Cardiac septum (tissue), 1 donor: ENCODE results near the gene MAD1L1. TPM values are rescaled to one million over a fixed set of nuclear protein-coding genes. Genes with fewer than 3 reads are reported as not detected.

Experiments used
- DNase-seq: peaks from one replicate; pipeline ENCODE4 v3.0.0-alpha.2; 2020; ENCODE audit warnings: low spot score
- intact Hi-C: fragments of 100-400 bp; cut with DNase I; formaldehyde crosslinking; loops from one replicate; pipeline ENCODE4 v1.14.0; 2022
- total RNA-seq: library from RNA; stranded (reverse); fragmentation: NEBNext Ultra II Directional; extraction: Animal tissue kit (Norgen Biotek cat#: 25700); gene quantifications from one replicate; pipeline ENCODE4 v1.2.1, GENCODE V29; 2021
- donor health status: DM: no; HTN: no; CAD: no.

Gene MAD1L1
- total RNA-seq, 1 donor from 2014 or later: 13.5 TPM

- intact Hi-C loops: no loop called here
- DNase-seq: peak; percentile 41
Measured at GRCh38 chr7:2034291-2035201, 198.2 kb downstream of the MAD1L1 start.

GRCh38 chr7:2033586-2034135 is 199.1 kb downstream of the MAD1L1 start:
- intact Hi-C loops: no loop called here
- DNase-seq: peak; percentile 53

- intact Hi-C loops: no loop called here
- DNase-seq: peak; percentile 72
Measured at GRCh38 chr7:2032876-2033407, 199.8 kb downstream of the MAD1L1 start.

DNA sequence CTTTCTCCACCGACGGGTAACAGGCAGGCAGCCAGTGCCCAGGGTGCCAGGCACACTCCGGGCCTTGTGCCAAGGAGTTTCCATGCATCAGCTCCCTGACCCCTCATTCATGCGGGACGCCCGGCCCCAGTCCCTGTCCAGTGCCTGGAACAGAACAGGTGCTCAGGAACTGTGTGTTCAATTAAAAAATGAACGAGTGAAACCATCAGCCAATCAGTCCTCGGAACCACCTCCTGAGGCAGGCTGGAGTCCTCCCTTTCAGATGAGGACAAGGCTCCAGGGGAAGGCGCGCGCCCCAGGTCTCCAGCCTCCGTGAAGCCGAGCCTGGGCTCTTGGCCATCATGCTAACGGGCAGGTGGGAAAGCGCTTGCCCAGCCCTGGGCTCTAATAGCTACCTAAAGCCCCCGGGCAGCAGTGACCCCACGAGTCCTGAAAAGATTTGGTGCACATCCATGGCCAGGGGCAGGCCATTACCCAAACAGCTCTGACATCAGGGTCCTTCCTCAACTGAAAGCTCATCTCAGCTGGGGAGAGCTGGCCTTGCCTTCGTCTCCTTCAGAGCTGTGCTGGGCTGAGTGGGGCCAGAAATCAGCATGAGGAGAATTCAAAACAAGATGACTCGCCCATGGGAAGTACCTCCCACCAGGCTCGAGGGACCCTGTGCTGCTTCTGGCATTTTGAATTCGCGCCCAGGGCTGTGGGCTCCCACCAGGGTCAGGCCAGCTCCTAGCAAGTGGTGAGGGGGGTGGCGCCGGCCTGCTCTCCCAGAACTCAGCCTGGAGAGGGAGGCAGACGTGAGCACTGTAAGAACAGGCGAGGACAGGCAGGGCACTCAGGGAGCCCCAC is 200.5 kb downstream of the MAD1L1 start:
- intact Hi-C loops: no loop called here
- peak; percentile 73 for DNase-seq

- intact Hi-C loops: no loop called here
- DNase-seq: peak; percentile 49
Measured at GRCh38 chr7:2031451-2031845, 201.3 kb downstream of the MAD1L1 start.

DNA sequence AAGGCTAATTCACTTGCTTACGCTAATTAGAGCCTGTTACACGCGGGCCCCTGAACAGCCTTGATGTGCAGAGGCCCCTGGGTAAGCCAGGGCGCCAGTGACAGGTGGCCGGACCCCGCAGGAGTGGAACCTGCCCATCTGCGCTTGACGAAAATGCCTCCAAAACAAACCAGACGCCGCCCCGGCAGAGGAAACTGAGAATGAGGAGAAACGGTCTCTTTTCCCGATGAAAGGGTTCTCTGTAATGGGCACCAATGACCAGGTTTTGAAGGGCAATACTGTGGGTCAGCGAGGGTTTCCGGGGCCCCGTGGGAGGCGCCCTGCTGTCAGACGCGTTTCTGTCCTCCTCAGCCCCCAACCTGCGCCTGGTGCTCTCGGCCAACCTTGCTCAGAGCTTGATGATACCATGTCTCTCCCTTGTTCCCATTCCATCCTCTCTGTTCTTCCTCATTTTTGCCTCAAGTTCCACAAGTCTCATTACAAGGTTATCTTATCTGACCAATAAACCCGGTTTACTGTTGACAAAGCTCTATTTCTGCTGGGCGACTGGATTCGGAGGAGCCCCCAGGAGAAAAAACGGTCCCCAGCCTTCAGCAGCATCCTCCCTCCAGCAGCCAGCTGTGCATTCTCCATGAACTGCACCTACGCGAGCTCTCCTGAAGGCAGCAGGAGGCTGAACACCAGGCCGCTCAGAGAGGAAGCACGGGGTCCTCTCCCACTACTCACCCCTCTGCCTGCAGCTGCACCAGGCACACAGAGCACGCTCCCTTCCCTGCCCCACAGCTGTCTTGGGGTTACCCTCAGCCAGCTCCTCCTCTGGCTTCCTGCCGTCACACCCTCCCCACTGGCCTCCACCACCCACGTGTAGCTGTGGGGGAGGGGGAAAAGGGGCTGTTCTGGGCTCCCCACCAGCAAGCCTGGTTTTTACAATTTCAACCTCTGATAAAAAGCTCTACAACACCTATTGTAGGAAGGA is 202.0 kb downstream of the MAD1L1 start:
- DNase-seq: peak; percentile 71
- intact Hi-C loops: no loop called here

- DNase-seq: peak; percentile 26
- intact Hi-C loops: no loop called here
Measured at GRCh38 chr7:2029936-2030335, 202.8 kb downstream of the MAD1L1 start.

- DNase-seq: peak; percentile 19
- intact Hi-C loops: no loop called here
Measured at GRCh38 chr7:2029211-2029905, 203.4 kb downstream of the MAD1L1 start.

- intact Hi-C loops: no loop called here
- DNase-seq: peak; percentile 14
Measured at GRCh38 chr7:2028733-2029132, 204.0 kb downstream of the MAD1L1 start.

- no peak for DNase-seq
- intact Hi-C loops: no loop called here
Measured at GRCh38 chr7:2025188-2025587, 207.6 kb downstream of the MAD1L1 start.

- intact Hi-C loops: no loop called here
- peak; percentile 58 for DNase-seq
Measured at GRCh38 chr7:2024567-2024918, 208.2 kb downstream of the MAD1L1 start.

GRCh38 chr7:2023877-2024566 is 208.7 kb downstream of the MAD1L1 start:
- intact Hi-C loops: no loop called here
- peak; percentile 69 for DNase-seq

DNA sequence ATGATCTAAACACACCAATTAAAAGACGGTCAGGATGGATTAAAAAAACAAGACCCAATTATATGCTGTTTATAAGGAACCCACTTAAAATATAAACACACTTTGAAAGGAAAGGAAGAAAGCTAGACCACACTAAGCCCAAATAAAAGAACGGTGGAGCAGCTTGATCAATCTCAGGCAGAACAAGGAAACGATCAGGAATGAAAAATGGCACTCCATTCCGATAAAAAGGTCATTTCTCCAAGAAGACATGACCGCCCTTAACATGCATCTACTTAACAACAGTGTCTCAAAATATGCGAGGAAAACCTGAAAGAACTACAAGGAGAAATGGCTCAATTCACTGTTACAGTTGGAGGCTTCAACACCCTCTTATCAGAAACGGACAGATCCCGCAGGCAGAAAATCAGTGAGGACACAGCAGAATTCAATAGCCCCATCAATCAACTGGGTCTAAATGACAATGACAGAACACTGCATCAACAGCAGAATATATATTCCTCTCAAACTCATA is 210.0 kb downstream of the MAD1L1 start:
- DNase-seq: no peak
- intact Hi-C loops: no loop called here

GRCh38 chr7:2022021-2022409 is 210.7 kb downstream of the MAD1L1 start:
- intact Hi-C loops: no loop called here
- DNase-seq: peak; percentile 54

DNA sequence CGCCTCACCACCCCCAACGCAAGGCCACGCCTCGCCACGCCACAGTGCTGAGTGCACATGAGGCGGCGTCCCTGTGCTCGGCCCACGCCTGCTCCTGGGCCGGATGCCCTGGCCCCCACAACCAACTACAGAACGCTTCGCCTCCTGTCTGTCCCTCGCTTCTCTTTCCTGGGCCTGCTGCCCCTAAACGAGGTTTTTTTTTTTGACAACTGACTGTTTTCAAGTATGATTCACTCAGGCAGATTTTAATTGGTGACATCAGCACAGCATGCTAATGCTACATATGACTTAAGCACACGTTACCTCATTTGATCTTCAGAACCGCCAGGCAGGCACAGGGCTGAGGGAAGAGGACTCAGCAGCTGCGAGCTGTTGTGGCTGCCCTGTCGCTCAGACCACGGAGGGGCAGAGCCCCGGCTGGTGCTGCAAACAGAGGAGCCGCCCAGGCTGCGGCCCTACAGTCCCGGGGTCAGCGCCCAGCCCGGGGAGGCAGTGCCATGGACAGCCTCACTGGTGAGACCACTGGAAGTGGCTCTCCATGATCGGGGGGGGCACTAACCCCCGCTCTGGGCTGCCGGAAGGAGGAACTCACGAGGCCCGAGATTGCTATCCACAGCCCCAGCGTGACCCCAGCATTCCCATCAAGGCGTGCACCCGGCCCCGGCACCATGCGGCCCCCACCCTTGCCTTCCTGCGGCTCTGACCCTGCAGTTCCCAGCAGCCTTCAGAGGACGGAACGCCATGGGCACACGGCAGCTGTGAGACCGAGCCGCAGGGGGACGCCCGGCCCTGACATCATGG is 212.8 kb downstream of the MAD1L1 start:
- peak; percentile 86 for DNase-seq
- intact Hi-C loops: no loop called here

- DNase-seq: no peak
- intact Hi-C loops: no loop called here
Measured at GRCh38 chr7:2019461-2019710, 213.4 kb downstream of the MAD1L1 start.
